Panc1 (cell line): Measurements from ENCODE around the gene C6orf132.

Experiments used
- CTCF ChIP-seq: fragments of 450-650 bp; IDR thresholded peaks from 2 replicates; pipeline ENCODE4 v1.5.1; 2017; ENCODE audit warnings: mild to moderate bottlenecking
- REST ChIP-seq, 2 experiments: IDR thresholded peaks; 2 replicates each; pipeline ENCODE4 v1.6.1; 2011 to 2012; ENCODE audit warnings: low read depth in 2 of 2, control low read depth in 1 of 2, low read length in 1 of 2, mild to moderate bottlenecking in 1 of 2, moderate library complexity in 1 of 2; ENCODE audit not compliant: insufficient read depth in 1 of 2

- TF ChIP-seq CTCF, result no peak
- no peak for TF ChIP-seq REST (IDR thresholded peaks at IDR 0.05; ENCODE audit: insufficient read depth in 1 of 2, low read depth in 2 of 2, low read length in 1 of 2)
Observed at GRCh38 chr6:42135722-42136121, 6.7 kb downstream of the C6orf132 start.
